Choroid plexus epithelial cell (primary cell): ENCODE results near the gene KCNH6.

Experiments used
- DNase-seq: peaks from one replicate; pipeline ENCODE4 v3.0.0-alpha.2; 2010; ENCODE audit warnings: low read depth
- H3K4me3 ChIP-seq: 2 replicates; pipeline ENCODE4 v1.5.1; 2011; ENCODE audit warnings: low read depth, mild to moderate bottlenecking, control low read depth, low read length, moderate library complexity
- TF ChIP-seq, protein P1 (sequence below): conservative IDR thresholded peaks from 2 replicates; pipeline ENCODE4 v1.5.1; 2011; ENCODE audit warnings: low read depth, mild to moderate bottlenecking, control low read depth, inconsistent platforms, low read length, moderate library complexity

The KCNH6 gene

DNA sequence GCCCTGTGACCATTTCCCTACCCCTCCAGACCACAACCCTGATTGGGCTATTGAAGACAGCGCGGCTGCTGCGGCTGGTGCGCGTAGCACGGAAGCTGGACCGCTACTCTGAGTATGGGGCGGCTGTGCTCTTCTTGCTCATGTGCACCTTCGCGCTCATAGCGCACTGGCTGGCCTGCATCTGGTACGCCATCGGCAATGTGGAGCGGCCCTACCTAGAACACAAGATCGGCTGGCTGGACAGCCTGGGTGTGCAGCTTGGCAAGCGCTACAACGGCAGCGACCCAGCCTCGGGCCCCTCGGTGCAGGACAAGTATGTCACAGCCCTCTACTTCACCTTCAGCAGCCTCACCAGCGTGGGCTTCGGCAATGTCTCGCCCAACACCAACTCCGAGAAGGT, 12.5 kb downstream of the KCNH6 start:
- no peak overlapping the region for H3K4me3 ChIP-seq
- no peak for DNase-seq
- TF ChIP-seq, protein P1, sequence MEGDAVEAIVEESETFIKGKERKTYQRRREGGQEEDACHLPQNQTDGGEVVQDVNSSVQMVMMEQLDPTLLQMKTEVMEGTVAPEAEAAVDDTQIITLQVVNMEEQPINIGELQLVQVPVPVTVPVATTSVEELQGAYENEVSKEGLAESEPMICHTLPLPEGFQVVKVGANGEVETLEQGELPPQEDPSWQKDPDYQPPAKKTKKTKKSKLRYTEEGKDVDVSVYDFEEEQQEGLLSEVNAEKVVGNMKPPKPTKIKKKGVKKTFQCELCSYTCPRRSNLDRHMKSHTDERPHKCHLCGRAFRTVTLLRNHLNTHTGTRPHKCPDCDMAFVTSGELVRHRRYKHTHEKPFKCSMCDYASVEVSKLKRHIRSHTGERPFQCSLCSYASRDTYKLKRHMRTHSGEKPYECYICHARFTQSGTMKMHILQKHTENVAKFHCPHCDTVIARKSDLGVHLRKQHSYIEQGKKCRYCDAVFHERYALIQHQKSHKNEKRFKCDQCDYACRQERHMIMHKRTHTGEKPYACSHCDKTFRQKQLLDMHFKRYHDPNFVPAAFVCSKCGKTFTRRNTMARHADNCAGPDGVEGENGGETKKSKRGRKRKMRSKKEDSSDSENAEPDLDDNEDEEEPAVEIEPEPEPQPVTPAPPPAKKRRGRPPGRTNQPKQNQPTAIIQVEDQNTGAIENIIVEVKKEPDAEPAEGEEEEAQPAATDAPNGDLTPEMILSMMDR: no peak

DNA sequence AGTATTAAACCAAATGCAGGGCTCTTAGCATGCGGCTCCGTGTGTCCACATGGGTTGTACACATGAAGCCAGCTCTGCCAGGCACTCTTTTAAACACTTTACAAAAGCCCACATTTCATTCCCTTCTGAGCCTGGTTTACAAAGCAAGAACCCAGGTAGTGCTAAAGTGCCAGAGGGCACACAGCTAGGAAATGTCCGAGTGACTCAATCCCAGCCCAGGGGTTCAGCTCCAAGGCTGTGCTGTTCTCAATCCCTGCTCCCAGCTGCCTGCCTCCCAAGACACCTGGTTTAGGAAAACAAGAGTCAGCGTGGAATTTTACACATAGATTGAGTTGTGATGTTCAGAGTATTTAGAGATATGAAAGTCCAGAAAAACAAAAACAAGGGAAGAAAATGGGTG, 13.8 kb downstream of the KCNH6 start:
- H3K4me3 ChIP-seq: no peak overlapping the region
- TF ChIP-seq, protein P1: no peak
- no peak for DNase-seq

DNA sequence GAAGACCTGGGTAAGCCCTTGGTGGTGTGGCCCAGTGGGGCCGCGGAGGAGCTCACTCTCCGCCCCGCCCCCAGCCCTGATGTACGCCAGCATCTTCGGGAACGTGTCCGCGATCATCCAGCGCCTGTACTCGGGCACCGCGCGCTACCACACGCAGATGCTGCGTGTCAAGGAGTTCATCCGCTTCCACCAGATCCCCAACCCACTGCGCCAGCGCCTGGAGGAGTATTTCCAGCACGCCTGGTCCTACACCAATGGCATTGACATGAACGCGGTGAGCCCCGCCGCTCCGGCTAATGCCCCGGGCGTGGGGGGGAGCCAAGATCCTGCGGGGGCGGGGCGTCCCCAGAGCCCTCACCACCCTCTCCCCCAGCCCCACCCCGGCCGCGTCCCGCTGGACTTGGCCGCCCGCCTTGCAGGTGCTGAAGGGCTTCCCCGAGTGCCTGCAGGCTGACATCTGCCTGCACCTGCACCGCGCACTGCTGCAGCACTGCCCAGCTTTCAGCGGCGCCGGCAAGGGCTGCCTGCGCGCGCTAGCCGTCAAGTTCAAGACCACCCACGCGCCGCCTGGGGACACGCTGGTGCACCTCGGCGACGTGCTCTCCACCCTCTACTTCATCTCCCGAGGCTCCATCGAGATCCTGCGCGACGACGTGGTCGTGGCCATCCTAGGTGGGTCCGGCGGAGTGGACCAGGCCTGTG, 15.0 kb downstream of the KCNH6 start:
- no peak overlapping the region for H3K4me3 ChIP-seq
- no peak for DNase-seq
- TF ChIP-seq, protein P1: no peak

DNA sequence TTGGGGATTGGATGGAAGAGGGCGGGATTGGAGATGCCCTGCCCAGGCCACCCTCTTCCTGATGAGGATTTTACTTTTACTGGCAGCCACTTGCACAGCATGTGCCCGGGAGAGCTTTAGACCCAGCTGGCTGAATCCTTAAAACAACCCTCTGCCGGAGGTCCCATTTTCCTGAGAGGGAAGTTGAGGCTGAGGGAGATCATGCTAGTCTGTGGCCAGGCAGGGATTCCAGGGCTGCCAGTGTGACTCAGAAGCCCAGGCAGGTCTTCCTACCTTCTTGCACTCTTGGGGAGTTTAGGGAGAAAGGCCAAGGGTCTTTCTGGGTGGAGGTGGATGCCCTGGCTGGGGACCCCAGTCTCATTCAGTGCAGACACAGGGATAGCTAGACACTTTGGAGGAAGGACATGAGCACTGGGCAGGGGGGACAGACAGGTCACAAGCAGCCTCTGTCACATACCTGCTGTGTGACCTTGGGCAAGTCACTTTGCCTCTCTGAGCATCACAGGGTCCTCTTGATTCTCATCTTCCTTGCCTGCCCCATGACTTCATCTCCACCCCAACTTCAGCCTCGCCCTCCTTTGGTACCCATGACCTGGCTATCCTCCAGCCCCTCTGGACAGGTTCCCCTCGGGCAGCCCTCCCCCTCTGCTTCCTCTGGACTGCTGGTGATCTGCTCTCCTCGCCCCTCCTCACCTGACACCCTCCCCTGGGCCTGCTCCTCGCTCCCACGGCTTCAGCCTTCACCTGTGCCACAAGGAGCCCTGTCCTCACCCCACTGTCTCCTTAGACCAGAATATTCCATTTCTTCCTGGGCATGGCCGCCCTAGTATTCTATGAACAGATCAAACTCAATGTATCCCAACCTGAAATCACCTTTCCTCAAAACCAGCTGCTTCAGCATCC, 15.8 kb downstream of the KCNH6 start:
- TF ChIP-seq, protein P1: no peak
- DNase-seq: no peak
- no peak overlapping the region for H3K4me3 ChIP-seq

DNA sequence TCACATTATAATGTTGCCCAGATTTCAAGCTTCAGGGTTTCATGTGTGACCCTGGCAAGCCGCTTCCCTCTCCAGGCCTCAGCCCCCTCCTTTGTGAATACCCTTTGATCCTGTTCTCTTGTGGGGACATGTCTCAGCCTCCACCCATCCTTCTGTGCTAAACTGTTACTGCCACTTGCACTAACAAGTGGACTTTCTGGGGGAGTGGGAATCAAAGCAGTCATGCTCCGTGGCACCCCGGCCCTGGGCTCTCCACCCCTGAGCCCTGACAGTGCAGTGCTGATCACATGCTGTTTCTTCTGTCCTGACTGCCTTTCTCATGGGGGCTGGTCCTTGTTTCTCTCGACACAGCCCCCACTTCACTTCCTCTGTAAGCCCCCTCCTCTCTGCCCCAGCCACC, 17.4 kb downstream of the KCNH6 start:
- TF ChIP-seq, protein P1: no peak
- DNase-seq: no peak
- H3K4me3 ChIP-seq: no peak overlapping the region

DNA sequence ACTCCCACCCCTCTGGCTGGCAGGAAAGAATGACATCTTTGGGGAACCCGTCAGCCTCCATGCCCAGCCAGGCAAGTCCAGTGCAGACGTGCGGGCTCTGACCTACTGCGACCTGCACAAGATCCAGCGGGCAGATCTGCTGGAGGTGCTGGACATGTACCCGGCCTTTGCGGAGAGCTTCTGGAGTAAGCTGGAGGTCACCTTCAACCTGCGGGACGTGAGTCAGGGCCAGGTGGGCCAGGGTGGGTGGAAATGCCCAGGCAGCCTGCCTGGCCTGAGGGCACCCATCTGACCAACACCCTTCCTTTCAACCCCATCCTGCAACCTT, 19.0 kb downstream of the KCNH6 start:
- TF ChIP-seq, protein P1: no peak
- DNase-seq: no peak
- no peak overlapping the region for H3K4me3 ChIP-seq
